Right lobe of liver (tissue), 6 donors: ENCODE results near the gene OR4K14. TPM values are rescaled to one million over a fixed set of nuclear protein-coding genes. Genes with fewer than 3 reads are reported as not detected.
"Not testable (repeated sequence)": the region's sequence is repeated elsewhere in the genome, so short reads cannot be mapped to it uniquely, and the experiment has no call there.

Source experiments
- ATAC-seq, 4 donors: fragments of 200-7000 bp; cut with Tn5 transposase; one replicate each; pipeline ENCODE4 v1.9.1; 2020; ENCODE audit warnings: mild to moderate bottlenecking in 4 of 4, moderate library complexity in 4 of 4
- DNase-seq, 3 donors: peaks; one replicate each; pipeline ENCODE4 v3.0.0-alpha.2; 2020
- H3K27ac ChIP-seq, 3 donors: fragments of 200-600 bp; one replicate each; pipeline ENCODE4 v1.8.0; 2022
- H3K27me3 ChIP-seq, 2 donors: fragments of 200-600 bp; one replicate each; pipeline ENCODE4 v1.8.0; 2022
- H3K36me3 ChIP-seq, 4 donors: fragments of 200-600 bp; sonication (generic) in 1 of 4; one replicate each; pipeline versions ENCODE4 v1.5.1 to v1.8.0; 2017 to 2022; ENCODE audit warnings: control low read depth in 1 of 4
- H3K4me1 ChIP-seq, 4 donors: fragments of 200-600 bp; sonication (generic) in 1 of 4; one replicate each; pipeline versions ENCODE4 v1.5.1 to v1.8.0; 2017 to 2022; ENCODE audit warnings: control low read depth in 1 of 4
- H3K4me3 ChIP-seq, 3 donors: fragments of 200-600 bp; one replicate each; pipeline ENCODE4 v1.8.0; 2022
- H3K9me3 ChIP-seq, 4 donors: fragments of 200-600 bp; sonication (generic) in 1 of 4; one replicate each; pipeline versions ENCODE4 v1.5.1 to v1.8.0; 2017 to 2022; ENCODE audit warnings: control low read depth in 1 of 4
- CTCF ChIP-seq, 4 donors: fragments of 200-600 bp in 3 of 4; fragments of 450-650 bp in 1 of 4; IDR thresholded peaks; one replicate each; pipeline versions ENCODE4 v1.5.1 to v1.8.0; 2016 to 2022; ENCODE audit warnings: antibody characterized with exemption in 4 of 4, mild to moderate bottlenecking in 2 of 4
- POLR2A ChIP-seq: fragments of 450-650 bp; IDR thresholded peaks from one replicate; pipeline ENCODE4 v1.6.1; 2017; ENCODE audit warnings: antibody characterized with exemption, mild to moderate bottlenecking
- WGBS: methylation state at CpG from one replicate; pipeline ENCODE4 v1.1.6; 2018; ENCODE audit warnings: low coverage, low lambda C conversion rate; ENCODE audit not compliant: insufficient coverage; ENCODE audit errors: missing lambda C conversion rate; 5-methylcytosine and 5-hydroxymethylcytosine counted together
- intact Hi-C, 2 donors: fragments of 100-400 bp; cut with DNase I; formaldehyde crosslinking; loops; one replicate each; pipeline versions ENCODE4 v1.11.2 to v1.14.1; 2022
- total RNA-seq, 6 experiments: library from RNA; depleted of rRNA in 2 of 6; stranded (reverse); fragments of >200 nt in 2 of 6; fragmentation: NEBNext Ultra II Directional in 3 of 6; extraction: Animal tissue kit (Norgen Biotek cat#: 25700) in 3 of 6; gene quantifications; one replicate each; pipeline versions ENCODE4 v1.1.0 to v1.2.4, GENCODE V29; 2016 to 2023
- donor health status: DM: no; HTN: yes; CAD: no.
- donor health status: DM: no; HTN: no; CAD: no.
- donor health status: DM: no; HTN: no; CAD: no.
- donor health status: DM: no; HTN: yes; CAD: no.
- donor health status: DM: no; HTN: yes; CAD: no.

The OR4K14 gene
- total RNA-seq, 6 experiments from 2014 or later, result not detected

- ATAC-seq, result no peak
- TF ChIP-seq POLR2A (no peak), CTCF (IDR thresholded peaks at IDR 0.05) (no peak)
- DNase-seq, result no peak
- H3K27ac ChIP-seq, result no peak within 1 kb of the TSS
- H3K4me3 ChIP-seq, result no peak within 1 kb of the TSS
- H3K4me1 ChIP-seq, result no peaks in the 10 kb centered on the region
- H3K27me3 ChIP-seq, result no peaks in the 10 kb centered on the region
- intact Hi-C loops, result no loop called here
- H3K36me3 ChIP-seq, result no peaks in the 10 kb centered on the region
- no peaks in the 10 kb centered on the region for H3K9me3 ChIP-seq
Measured at GRCh38 chr14:20001863-20002262, 17.2 kb downstream of the OR4K14 start, which contains the start of gene OR4Q2. OR4Q2 (plus strand) TSS chr14:20002163.

- Histone ChIP-seq H3K4me3 (no peak overlapping the region), H3K27ac (no peak overlapping the region), H3K9me3 (no peaks in the 10 kb centered on the region), H3K4me1 (no peaks in the 10 kb centered on the region), H3K27me3 (no peaks in the 10 kb centered on the region), H3K36me3 (no peaks in the 10 kb centered on the region)
- intact Hi-C loops, result no loop called here
- ATAC-seq, result no peak
- TF ChIP-seq CTCF (IDR thresholded peaks at IDR 0.05) (no peak), POLR2A (no peak)
- WGBS, result 0% methylated on average over 1 of the region's 2 CpGs
- DNase-seq, result no peak
Measured at GRCh38 chr14:19993438-19993837, 25.7 kb downstream of the OR4K14 start.

GRCh38 chr14:19975291-19975690, 43.8 kb downstream of the OR4K14 start, which contains the start of gene OR4K15:
OR4K15 (plus strand) TSS chr14:19975591; CDS start chr14:19975591, 0 bp downstream.
- intact Hi-C loops, result no loop called here

GRCh38 chr14:19974844-19975243, 44.3 kb downstream of the OR4K14 start:
- H3K9me3 ChIP-seq, result no peaks in the 10 kb centered on the region
- no peak for TF ChIP-seq POLR2A
- no peak for TF ChIP-seq CTCF (IDR thresholded peaks at IDR 0.05)
- H3K27me3 ChIP-seq, result no peaks in the 10 kb centered on the region
- H3K27ac ChIP-seq, result no peak overlapping the region
- 24% methylated on average over 1 of the region's 1 CpG for WGBS
- intact Hi-C loops, result no loop called here
- H3K36me3 ChIP-seq, result no peaks in the 10 kb centered on the region
- DNase-seq (no peak), ATAC-seq (no peak)
- H3K4me1 ChIP-seq, result no peaks in the 10 kb centered on the region
- no peak overlapping the region for H3K4me3 ChIP-seq

More at GRCh38 chr14:19975291-19975690, 43.8 kb downstream of the OR4K14 start, which contains the start of gene OR4K15:
- TF ChIP-seq POLR2A (no peak), CTCF (IDR thresholded peaks at IDR 0.05) (no peak)
- Histone ChIP-seq H3K4me3 (no peak within 1 kb of the TSS), H3K9me3 (no peaks in the 10 kb centered on the region), H3K27ac (no peak within 1 kb of the TSS), H3K4me1 (no peaks in the 10 kb centered on the region), H3K36me3 (no peaks in the 10 kb centered on the region), H3K27me3 (no peaks in the 10 kb centered on the region)
- ATAC-seq (no peak), DNase-seq (no peak)
- 71% methylated on average over 3 of the region's 3 CpGs for WGBS

GRCh38 chr14:19969735-19970134, 49.4 kb downstream of the OR4K14 start:
- 60% methylated on average over 2 of the region's 2 CpGs for WGBS
- H3K9me3 ChIP-seq, intact Hi-C loops, DNase-seq, H3K27ac ChIP-seq, H3K4me1 ChIP-seq, ATAC-seq, H3K4me3 ChIP-seq, H3K36me3 ChIP-seq, H3K27me3 ChIP-seq: not testable (repeated sequence)

Other genes starting within 250 kb of the OR4K14 start
- not detected for gene OR4M1, start 245.8 kb downstream of the OR4K14 start, total RNA-seq
- gene OR4N2, start 215.5 kb downstream of the OR4K14 start, total RNA-seq, result not detected
- not detected for gene OR4K2, start 144.2 kb downstream of the OR4K14 start, total RNA-seq
- gene OR4K5, start 98.7 kb downstream of the OR4K14 start, total RNA-seq, result not detected
- gene OR4K1, start 88.4 kb downstream of the OR4K14 start, total RNA-seq, result not detected
- not detected for gene OR4K15, start 43.7 kb downstream of the OR4K14 start, total RNA-seq
- gene OR4Q2, start 17.1 kb downstream of the OR4K14 start, total RNA-seq, result not detected
- gene OR4K13, start 16.7 kb upstream of the OR4K14 start, total RNA-seq, result not detected
- not detected for gene OR4L1, start 40.7 kb upstream of the OR4K14 start, total RNA-seq
- not detected for gene OR4K17, start 91.4 kb upstream of the OR4K14 start, total RNA-seq
- gene OR4N5, start 119.5 kb upstream of the OR4K14 start, total RNA-seq, result not detected
- not detected for gene OR11G2, start 171.6 kb upstream of the OR4K14 start, total RNA-seq
- gene OR11H6, start 204.4 kb upstream of the OR4K14 start, total RNA-seq, result not detected
- not detected for gene OR11H7, start 209.7 kb upstream of the OR4K14 start, total RNA-seq
- gene OR11H4, start 220.0 kb upstream of the OR4K14 start, total RNA-seq, result not detected